Smooth muscle cell (in vitro differentiated cells): Measurements from ENCODE around the gene CHID1. TPM values are rescaled to one million over a fixed set of nuclear protein-coding genes. Genes with fewer than 3 reads are reported as not detected.

ENCODE experiments used
- DNase-seq: peaks from one replicate; lab custom pipeline; 2025; ENCODE audit not compliant: unreplicated experiment; lab: John Stamatoyannopoulos, UW
- H2AFZ ChIP-seq: fragments of 200-600 bp; sonication (generic); 2 replicates; pipeline ENCODE4 v1.6.0; 2016; ENCODE audit warnings: antibody characterized with exemption, low read depth, mild to moderate bottlenecking
- H3F3A ChIP-seq: fragments of 200-600 bp; sonication (generic); 2 replicates; pipeline ENCODE4 v1.6.0; 2017; ENCODE audit warnings: antibody characterized with exemption, low read depth
- H3K27ac ChIP-seq: fragments of 200-600 bp; sonication (generic); 2 replicates; pipeline ENCODE4 v1.5.1; 2016; ENCODE audit warnings: low read depth, mild to moderate bottlenecking
- H3K27me3 ChIP-seq: fragments of 200-600 bp; sonication (generic); 2 replicates; pipeline ENCODE4 v1.6.1; 2016; ENCODE audit warnings: low read depth, mild to moderate bottlenecking
- H3K36me3 ChIP-seq: fragments of 200-600 bp; sonication (generic); 2 replicates; pipeline ENCODE4 v1.5.1; 2016; ENCODE audit warnings: low read depth
- H3K4me1 ChIP-seq: fragments of 200-600 bp; sonication (generic); 2 replicates; pipeline ENCODE4 v1.5.1; 2016; ENCODE audit warnings: low read depth
- H3K4me2 ChIP-seq: fragments of 200-600 bp; sonication (generic); 2 replicates; pipeline ENCODE4 v1.6.0; 2016; ENCODE audit warnings: mild to moderate bottlenecking
- H3K4me3 ChIP-seq: fragments of 200-600 bp; sonication (generic); 2 replicates; pipeline ENCODE4 v1.5.1; 2016; ENCODE audit warnings: mild to moderate bottlenecking
- H3K79me2 ChIP-seq: fragments of 200-600 bp; sonication (generic); 2 replicates; pipeline ENCODE4 v1.6.0; 2016; ENCODE audit warnings: low read depth, mild to moderate bottlenecking
- H3K9ac ChIP-seq: fragments of 200-600 bp; sonication (generic); 2 replicates; pipeline ENCODE4 v1.6.0; 2016; ENCODE audit warnings: low read depth
- H3K9me3 ChIP-seq: fragments of 200-600 bp; sonication (generic); replicated peaks from 2 replicates; pipeline ENCODE4 v1.5.1; 2016; ENCODE audit warnings: low read depth
- H4K20me1 ChIP-seq: fragments of 200-600 bp; sonication (generic); 2 replicates; pipeline ENCODE4 v1.6.0; 2016; ENCODE audit warnings: low read depth
- CTCF ChIP-seq: fragments of 200-600 bp; sonication (generic); IDR thresholded peaks from 2 replicates; pipeline ENCODE4 v1.5.1; 2017; ENCODE audit warnings: borderline replicate concordance, mild to moderate bottlenecking, antibody characterized with exemption; ENCODE audit not compliant: insufficient read depth, poor library complexity, severe bottlenecking
- WGBS: methylation state at CpG from one replicate; pipeline ENCODE4 v1.1.7; 2016; ENCODE audit warnings: low lambda C conversion rate; 5-methylcytosine and 5-hydroxymethylcytosine counted together
- polyA plus RNA-seq: library from polyadenylated mRNA; unstranded; fragments of >200 nt; fragmentation: Nextera tagmentation; extraction: Ambion mirVana; gene quantifications from 2 replicates; pipeline ENCODE4 v1.2.1, GENCODE V29; 2016
- total RNA-seq: library from RNA; depleted of rRNA; stranded (reverse); fragments of >200 nt; gene quantifications from 2 replicates; pipeline ENCODE4 v1.2.3, GENCODE V29; 2014

Gene CHID1
- total and polyA plus RNA-seq, 2 experiments from 2014 or later, result 54.3 to 181 TPM

- no peak for TF ChIP-seq CTCF
- no peak for DNase-seq
Measured at GRCh38 chr11:953512-953911, 42.9 kb upstream of the CHID1 start.

GRCh38 chr11:952406-953385 is 42.1 kb upstream of the CHID1 start:
- Histone ChIP-seq H3K27me3 (no peaks in the 10 kb centered on the region), H3K36me3 (no peaks in the 10 kb centered on the region), H4K20me1 (peaks cover 78% of the 10 kb centered on the region), H3K27ac (no peak overlapping the region), H3F3A (no peaks in the 10 kb centered on the region), H3K79me2 (peaks cover 91% of the 10 kb centered on the region), H3K4me3 (no peak overlapping the region), H2AFZ (no peak overlapping the region), H3K9ac (no peak overlapping the region), H3K9me3 (no peaks in the 10 kb centered on the region), H3K4me1 (peaks cover 25% of the 10 kb centered on the region), H3K4me2 (no peak overlapping the region)
- 66% methylated on average over 18 of the region's 18 CpGs for WGBS
- DNase-seq, result no peak
- TF ChIP-seq CTCF, result no peak

More at GRCh38 chr11:953512-953911, 42.9 kb upstream of the CHID1 start:
- no peaks in the 10 kb centered on the region for H3K36me3 ChIP-seq
- H3K9ac ChIP-seq, result no peak overlapping the region
- no peak overlapping the region for H3K4me2 ChIP-seq
- H3K79me2 ChIP-seq, result peaks cover 89% of the 10 kb centered on the region
- no peak overlapping the region for H2AFZ ChIP-seq
- no peaks in the 10 kb centered on the region for H3K27me3 ChIP-seq
- no peaks in the 10 kb centered on the region for H3F3A ChIP-seq
- no peaks in the 10 kb centered on the region for H3K9me3 ChIP-seq
- H3K4me1 ChIP-seq, result peaks cover 25% of the 10 kb centered on the region
- 86% methylated on average over 12 of the region's 13 CpGs for WGBS
- no peak overlapping the region for H3K27ac ChIP-seq
- no peak overlapping the region for H3K4me3 ChIP-seq
- peaks cover 87% of the 10 kb centered on the region for H4K20me1 ChIP-seq

GRCh38 chr11:951507-951906 is 40.9 kb upstream of the CHID1 start:
- Histone ChIP-seq H3K4me3 (no peak overlapping the region), H3K4me2 (no peak overlapping the region), H3K27ac (no peak overlapping the region), H3K4me1 (peaks cover 27% of the 10 kb centered on the region), H2AFZ (no peak overlapping the region), H4K20me1 (peaks cover 70% of the 10 kb centered on the region), H3F3A (peaks cover 4% of the 10 kb centered on the region), H3K9me3 (no peaks in the 10 kb centered on the region), H3K36me3 (no peaks in the 10 kb centered on the region), H3K9ac (no peak overlapping the region), H3K79me2 (peaks cover 99% of the 10 kb centered on the region), H3K27me3 (no peaks in the 10 kb centered on the region)
- 94% methylated on average over 9 of the region's 9 CpGs for WGBS
- no peak for DNase-seq
- TF ChIP-seq CTCF, result no peak
